ENCODE measurements around the gene BAK1.

Gene BAK1

DNA sequence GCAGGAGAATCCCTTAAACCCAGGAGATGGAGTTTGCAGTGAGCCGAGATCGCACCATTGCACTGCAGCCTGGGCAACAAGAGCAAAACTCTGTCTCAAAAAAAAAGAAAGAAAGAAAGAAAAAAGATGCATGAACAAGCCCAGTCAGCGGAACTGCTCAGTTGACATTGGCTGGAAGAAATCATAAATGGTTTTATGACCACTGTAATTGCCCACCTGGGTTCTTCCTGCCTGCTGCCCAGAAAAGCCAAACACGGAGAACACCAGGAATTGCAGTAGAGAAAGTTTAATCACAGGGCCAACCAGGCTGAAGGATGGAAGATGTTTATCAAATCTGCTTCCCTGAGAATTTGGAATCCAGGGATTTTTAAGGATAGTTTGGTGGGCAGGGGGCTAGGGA, 22.7 kb downstream of the BAK1 start:
- no peak for TF ChIP-seq CREB1 (IDR thresholded peaks at IDR 0.05; ENCODE audit: low read depth)
- TF ChIP-seq TCF12 (IDR thresholded peaks at IDR 0.05; ENCODE audit: low read depth) = no peak
- TF ChIP-seq, protein P1, sequence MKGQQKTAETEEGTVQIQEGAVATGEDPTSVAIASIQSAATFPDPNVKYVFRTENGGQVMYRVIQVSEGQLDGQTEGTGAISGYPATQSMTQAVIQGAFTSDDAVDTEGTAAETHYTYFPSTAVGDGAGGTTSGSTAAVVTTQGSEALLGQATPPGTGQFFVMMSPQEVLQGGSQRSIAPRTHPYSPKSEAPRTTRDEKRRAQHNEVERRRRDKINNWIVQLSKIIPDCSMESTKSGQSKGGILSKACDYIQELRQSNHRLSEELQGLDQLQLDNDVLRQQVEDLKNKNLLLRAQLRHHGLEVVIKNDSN (IDR thresholded peaks at IDR 0.05) = no peak
- no peak for TF ChIP-seq EGR1 (IDR thresholded peaks at IDR 0.05)
- no peak for TF ChIP-seq TEAD4 (IDR thresholded peaks at IDR 0.05)

DNA sequence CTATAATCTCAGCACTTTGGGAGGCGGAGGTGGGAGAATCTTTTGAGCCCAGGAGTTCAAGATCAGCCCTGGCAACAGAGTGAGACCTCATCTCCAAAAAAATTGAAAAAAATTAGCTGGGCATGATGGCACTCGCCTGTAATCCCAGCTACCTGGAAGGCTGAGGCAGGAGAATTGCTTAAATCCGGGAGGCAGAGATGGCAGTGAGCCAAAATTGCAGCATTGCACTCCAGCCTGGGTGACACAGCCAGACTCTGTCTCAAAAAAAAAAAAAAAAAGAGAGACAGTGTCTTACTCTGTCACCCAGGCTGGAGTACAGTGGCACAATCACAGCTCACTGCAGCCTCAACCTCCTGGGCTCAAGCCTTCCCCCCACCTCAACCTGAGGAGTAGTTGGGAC, 27.2 kb downstream of the BAK1 start:
- TF ChIP-seq NFIC (IDR thresholded peaks at IDR 0.05) = peak; percentile 64

DNA sequence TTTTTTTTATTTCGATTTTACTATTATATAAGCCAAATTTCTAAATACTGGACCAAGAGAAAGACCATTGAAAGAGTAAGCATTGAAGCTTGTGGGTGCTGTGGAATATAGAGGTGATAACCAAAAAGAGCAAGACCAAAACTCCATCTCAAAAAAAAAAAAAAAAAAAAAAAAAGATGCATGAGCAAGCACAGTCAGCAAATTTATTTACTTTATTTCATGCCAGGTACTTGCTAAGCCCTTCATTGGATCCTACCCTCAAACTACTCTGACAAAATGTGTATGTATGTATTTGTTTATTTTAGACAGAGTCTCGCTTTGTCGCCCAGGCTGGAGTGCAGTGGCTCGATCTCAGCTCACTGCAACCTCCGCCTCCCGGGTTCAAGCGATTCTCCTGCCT, 27.8 kb downstream of the BAK1 start:
- TF ChIP-seq, protein P2, sequence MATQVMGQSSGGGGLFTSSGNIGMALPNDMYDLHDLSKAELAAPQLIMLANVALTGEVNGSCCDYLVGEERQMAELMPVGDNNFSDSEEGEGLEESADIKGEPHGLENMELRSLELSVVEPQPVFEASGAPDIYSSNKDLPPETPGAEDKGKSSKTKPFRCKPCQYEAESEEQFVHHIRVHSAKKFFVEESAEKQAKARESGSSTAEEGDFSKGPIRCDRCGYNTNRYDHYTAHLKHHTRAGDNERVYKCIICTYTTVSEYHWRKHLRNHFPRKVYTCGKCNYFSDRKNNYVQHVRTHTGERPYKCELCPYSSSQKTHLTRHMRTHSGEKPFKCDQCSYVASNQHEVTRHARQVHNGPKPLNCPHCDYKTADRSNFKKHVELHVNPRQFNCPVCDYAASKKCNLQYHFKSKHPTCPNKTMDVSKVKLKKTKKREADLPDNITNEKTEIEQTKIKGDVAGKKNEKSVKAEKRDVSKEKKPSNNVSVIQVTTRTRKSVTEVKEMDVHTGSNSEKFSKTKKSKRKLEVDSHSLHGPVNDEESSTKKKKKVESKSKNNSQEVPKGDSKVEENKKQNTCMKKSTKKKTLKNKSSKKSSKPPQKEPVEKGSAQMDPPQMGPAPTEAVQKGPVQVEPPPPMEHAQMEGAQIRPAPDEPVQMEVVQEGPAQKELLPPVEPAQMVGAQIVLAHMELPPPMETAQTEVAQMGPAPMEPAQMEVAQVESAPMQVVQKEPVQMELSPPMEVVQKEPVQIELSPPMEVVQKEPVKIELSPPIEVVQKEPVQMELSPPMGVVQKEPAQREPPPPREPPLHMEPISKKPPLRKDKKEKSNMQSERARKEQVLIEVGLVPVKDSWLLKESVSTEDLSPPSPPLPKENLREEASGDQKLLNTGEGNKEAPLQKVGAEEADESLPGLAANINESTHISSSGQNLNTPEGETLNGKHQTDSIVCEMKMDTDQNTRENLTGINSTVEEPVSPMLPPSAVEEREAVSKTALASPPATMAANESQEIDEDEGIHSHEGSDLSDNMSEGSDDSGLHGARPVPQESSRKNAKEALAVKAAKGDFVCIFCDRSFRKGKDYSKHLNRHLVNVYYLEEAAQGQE (IDR thresholded peaks at IDR 0.05; ENCODE audit: low read depth) = no peak
- TF ChIP-seq CEBPB (IDR thresholded peaks at IDR 0.05) = no peak
- no peak for TF ChIP-seq FOXM1 (IDR thresholded peaks at IDR 0.05; ENCODE audit: borderline replicate concordance, low read depth)
- no peak for TF ChIP-seq TAF1 (IDR thresholded peaks at IDR 0.05; ENCODE audit: low read depth)
- no peak for TF ChIP-seq RAD21 (IDR thresholded peaks at IDR 0.05; ENCODE audit: low read depth)
- TF ChIP-seq TCF12 (IDR thresholded peaks at IDR 0.05; ENCODE audit: low read depth) = no peak
- no peak for TF ChIP-seq EP300 (IDR thresholded peaks at IDR 0.05; ENCODE audit: borderline replicate concordance)
- TF ChIP-seq YY1 (IDR thresholded peaks at IDR 0.05; ENCODE audit: low read depth) = no peak
- TF ChIP-seq, protein P1 (IDR thresholded peaks at IDR 0.05) = no peak
- TF ChIP-seq ZBTB7A (IDR thresholded peaks at IDR 0.05; ENCODE audit: low read depth) = no peak
- no peak for TF ChIP-seq EGR1 (IDR thresholded peaks at IDR 0.05)
- no peak for TF ChIP-seq TEAD4 (IDR thresholded peaks at IDR 0.05)

DNA sequence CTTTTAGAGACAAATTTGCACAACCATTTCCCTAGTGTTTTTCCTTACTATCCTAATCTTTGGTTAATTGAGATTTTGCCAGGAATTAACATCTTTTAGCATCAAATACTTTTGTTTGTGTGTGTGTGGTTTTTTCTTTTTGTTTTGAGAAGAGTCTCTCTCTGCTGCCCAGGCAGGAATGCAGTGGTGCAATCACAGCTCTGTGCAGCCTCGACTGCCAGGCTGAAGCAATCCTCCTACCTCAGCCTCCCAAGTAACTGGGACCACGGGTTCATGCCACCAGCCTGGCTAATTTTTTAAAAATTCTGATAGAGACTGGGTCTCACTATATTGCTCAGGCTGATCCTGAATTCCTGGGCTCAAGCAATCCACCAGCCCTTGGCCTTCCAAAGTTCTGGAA, 28.5 kb downstream of the BAK1 start:
- no peak for TF ChIP-seq EGR1 (IDR thresholded peaks at IDR 0.05)
- no peak for TF ChIP-seq CEBPB (IDR thresholded peaks at IDR 0.05)
- no peak for TF ChIP-seq TCF12 (IDR thresholded peaks at IDR 0.05; ENCODE audit: low read depth)
- no peak for TF ChIP-seq CREB1 (IDR thresholded peaks at IDR 0.05; ENCODE audit: low read depth)
- TF ChIP-seq EP300 (IDR thresholded peaks at IDR 0.05; ENCODE audit: borderline replicate concordance) = no peak
- no peak for TF ChIP-seq YY1 (IDR thresholded peaks at IDR 0.05; ENCODE audit: low read depth)
- no peak for TF ChIP-seq TAF1 (IDR thresholded peaks at IDR 0.05; ENCODE audit: low read depth)
- TF ChIP-seq, protein P1 (IDR thresholded peaks at IDR 0.05) = no peak
- TF ChIP-seq, protein P3, sequence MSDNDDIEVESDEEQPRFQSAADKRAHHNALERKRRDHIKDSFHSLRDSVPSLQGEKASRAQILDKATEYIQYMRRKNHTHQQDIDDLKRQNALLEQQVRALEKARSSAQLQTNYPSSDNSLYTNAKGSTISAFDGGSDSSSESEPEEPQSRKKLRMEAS (IDR thresholded peaks at IDR 0.05) = no peak
- no peak for TF ChIP-seq FOXM1 (IDR thresholded peaks at IDR 0.05; ENCODE audit: borderline replicate concordance, low read depth)
- no peak for TF ChIP-seq ZBTB7A (IDR thresholded peaks at IDR 0.05; ENCODE audit: low read depth)
- TF ChIP-seq NFIC (IDR thresholded peaks at IDR 0.05) = no peak
- no peak for TF ChIP-seq RAD21 (IDR thresholded peaks at IDR 0.05; ENCODE audit: low read depth)
- no peak for TF ChIP-seq TEAD4 (IDR thresholded peaks at IDR 0.05)
- TF ChIP-seq, protein P2 (IDR thresholded peaks at IDR 0.05; ENCODE audit: low read depth) = no peak

DNA sequence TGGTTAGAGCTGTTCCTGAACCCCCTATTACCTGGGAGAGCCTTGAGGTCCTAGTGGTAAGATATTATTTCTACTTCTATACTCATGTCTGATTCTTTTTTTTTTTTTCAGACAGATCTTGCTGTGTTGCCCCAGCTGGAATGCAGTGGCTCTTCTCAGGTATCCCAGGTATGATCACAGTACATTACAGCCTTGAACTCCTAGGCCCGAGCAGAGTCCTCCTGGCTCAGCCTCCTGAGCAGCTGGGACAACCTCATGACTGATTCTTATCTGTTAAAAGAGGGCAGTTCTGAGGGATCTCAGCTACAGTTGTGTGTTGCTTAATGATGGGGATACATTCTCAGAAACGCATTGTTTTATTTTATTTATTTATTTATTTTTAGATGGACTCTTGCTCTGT, 30.2 kb downstream of the BAK1 start:
- TF ChIP-seq CEBPB (IDR thresholded peaks at IDR 0.05) (no peak), NFIC (IDR thresholded peaks at IDR 0.05) (no peak), TAF1 (IDR thresholded peaks at IDR 0.05; ENCODE audit: low read depth) (no peak), FOXM1 (IDR thresholded peaks at IDR 0.05; ENCODE audit: borderline replicate concordance, low read depth) (no peak), TCF12 (IDR thresholded peaks at IDR 0.05; ENCODE audit: low read depth) (no peak), RAD21 (IDR thresholded peaks at IDR 0.05; ENCODE audit: low read depth) (no peak), TEAD4 (IDR thresholded peaks at IDR 0.05) (no peak), EP300 (IDR thresholded peaks at IDR 0.05; ENCODE audit: borderline replicate concordance) (no peak), YY1 (IDR thresholded peaks at IDR 0.05; ENCODE audit: low read depth) (no peak), CREB1 (IDR thresholded peaks at IDR 0.05; ENCODE audit: low read depth) (no peak), EGR1 (IDR thresholded peaks at IDR 0.05) (no peak), ZBTB7A (IDR thresholded peaks at IDR 0.05; ENCODE audit: low read depth) (no peak)
- TF ChIP-seq, protein P1 (IDR thresholded peaks at IDR 0.05) = no peak
- TF ChIP-seq, protein P3 (IDR thresholded peaks at IDR 0.05) = no peak
- TF ChIP-seq, protein P2 (IDR thresholded peaks at IDR 0.05; ENCODE audit: low read depth) = no peak

Data from Ishikawa (cell line).